ENCODE measurements around the gene GPATCH3. TPM values are rescaled to one million over a fixed set of nuclear protein-coding genes. Genes with fewer than 3 reads are reported as not detected.

The GPATCH3 gene
- total RNA-seq, 1 experiment from 2014 or later, result 9.9 TPM

- intact Hi-C loops (cut with micrococcal nuclease), result no loop called here
- POLR2A ChIA-PET, result interaction anchor here (0.6 to 9.7 kb wide), 30 partner anchors 7 to 1524 kb away, joined by 3 to 131 read pairs (median 4); partner anchors contain the start of genes DHDDS, GPATCH3, GPN2 and KDF1
Observed at GRCh38 chr1:26862781-26863684, 37.2 kb downstream of the GPATCH3 start, which contains the start of gene SFN. TSS of gene SFN (plus strand) at chr1:26863149. CDS start at chr1:26863213, 64 bp downstream.

GRCh38 chr1:26861889-26862378, 38.3 kb downstream of the GPATCH3 start:
- no peaks in the 10 kb centered on the region for H3K9me3 Mint-ChIP-seq (ENCODE audit: unreplicated experiment)
- POLR2A ChIA-PET, result interaction anchor here (0.6 to 9.7 kb wide), 20 partner anchors 6 to 582 kb away, joined by 3 to 131 read pairs (median 4); partner anchors contain the start of genes GPATCH3, GPN2 and TRNP1
- intact Hi-C loops (cut with micrococcal nuclease), result no loop called here
- H3K4me1 Mint-ChIP-seq (ENCODE audit: insufficient read depth, unreplicated experiment), result peaks cover 34% of the 10 kb centered on the region
- peak; percentile 79 for DNase-seq (ENCODE audit: unreplicated experiment)
- peak overlapping the region; percentile 97 for H3K4me3 Mint-ChIP-seq (ENCODE audit: unreplicated experiment)
- peak overlapping the region; percentile 94 for H3K27ac Mint-ChIP-seq (ENCODE audit: low read depth, unreplicated experiment)
- CTCF ChIA-PET, result interaction anchor here (0.6 to 3.5 kb wide), 11 partner anchors 10 to 260 kb away, joined by 3 to 28 read pairs (median 5); no protein-coding TSS in a partner anchor
- BruUV-seq (replicated peaks), result no TSS peak
- H3K27me3 Mint-ChIP-seq (ENCODE audit: insufficient read depth, unreplicated experiment), result no peaks in the 10 kb centered on the region
- H3K36me3 Mint-ChIP-seq (ENCODE audit: insufficient read depth, unreplicated experiment), result peaks cover 10% of the 10 kb centered on the region
- no peak for TF ChIP-seq CTCF (IDR thresholded peaks at IDR 0.05; ENCODE audit: unreplicated experiment)

More at GRCh38 chr1:26862781-26863684, 37.2 kb downstream of the GPATCH3 start, which contains the start of gene SFN:
- CTCF ChIA-PET, result interaction anchor here (0.6 to 3.5 kb wide), 8 partner anchors 9 to 261 kb away, joined by 3 to 28 read pairs (median 6); no protein-coding TSS in a partner anchor
- H3K27me3 Mint-ChIP-seq (ENCODE audit: insufficient read depth, unreplicated experiment), result no peaks in the 10 kb centered on the region
- H3K4me1 Mint-ChIP-seq (ENCODE audit: insufficient read depth, unreplicated experiment), result peaks cover 32% of the 10 kb centered on the region
- TSS peak; percentile 95 for BruUV-seq (replicated peaks)
- TF ChIP-seq CTCF (IDR thresholded peaks at IDR 0.05; ENCODE audit: unreplicated experiment), result peak; percentile 78
- H3K36me3 Mint-ChIP-seq (ENCODE audit: insufficient read depth, unreplicated experiment), result peaks cover 10% of the 10 kb centered on the region
- peak within 1 kb of the TSS; percentile 94 for H3K27ac Mint-ChIP-seq (ENCODE audit: low read depth, unreplicated experiment)
- H3K9me3 Mint-ChIP-seq (ENCODE audit: unreplicated experiment), result no peaks in the 10 kb centered on the region
- peak; percentile 99 for DNase-seq (ENCODE audit: unreplicated experiment)
- H3K4me3 Mint-ChIP-seq (ENCODE audit: unreplicated experiment), result peak within 1 kb of the TSS; percentile 97

GRCh38 chr1:26861286-26861701, 39.0 kb downstream of the GPATCH3 start:
- intact Hi-C loops (cut with micrococcal nuclease), result no loop called here
- ChIA-PET CTCF (interaction anchor here (0.5 to 3.5 kb wide), 10 partner anchors 10 to 690 kb away, joined by 3 to 28 read pairs (median 4); partner anchors contain the start of gene ZNF593OS), POLR2A (interaction anchor here (0.6 to 9.7 kb wide), 15 partner anchors 12 to 582 kb away, joined by 3 to 131 read pairs (median 4); partner anchors contain the start of genes GPATCH3, GPN2 and TRNP1)
- DNase-seq (ENCODE audit: unreplicated experiment), result peak; percentile 91
- BruUV-seq (replicated peaks), result no TSS peak
- H3K4me3 Mint-ChIP-seq (ENCODE audit: unreplicated experiment), result peak overlapping the region; percentile 97
- peaks cover 34% of the 10 kb centered on the region for H3K4me1 Mint-ChIP-seq (ENCODE audit: insufficient read depth, unreplicated experiment)
- H3K36me3 Mint-ChIP-seq (ENCODE audit: insufficient read depth, unreplicated experiment), result peaks cover 10% of the 10 kb centered on the region
- H3K27ac Mint-ChIP-seq (ENCODE audit: low read depth, unreplicated experiment), result peak overlapping the region; percentile 94
- H3K27me3 Mint-ChIP-seq (ENCODE audit: insufficient read depth, unreplicated experiment), result no peaks in the 10 kb centered on the region
- H3K9me3 Mint-ChIP-seq (ENCODE audit: unreplicated experiment), result no peaks in the 10 kb centered on the region
- peak; percentile 14 for TF ChIP-seq CTCF (IDR thresholded peaks at IDR 0.05; ENCODE audit: unreplicated experiment)

All from MCF 10A (cell line).